Panc1 (cell line): ENCODE measurements around the gene ARFGEF3.

Source experiments
- CTCF ChIP-seq: fragments of 450-650 bp; IDR thresholded peaks from 2 replicates; pipeline ENCODE4 v1.5.1; 2017; ENCODE audit warnings: mild to moderate bottlenecking
- POLR2AphosphoS5 ChIP-seq: IDR thresholded peaks from 2 replicates; pipeline ENCODE4 v1.6.1; 2012; ENCODE audit warnings: mild to moderate bottlenecking, low read depth, low read length, moderate library complexity

DNA sequence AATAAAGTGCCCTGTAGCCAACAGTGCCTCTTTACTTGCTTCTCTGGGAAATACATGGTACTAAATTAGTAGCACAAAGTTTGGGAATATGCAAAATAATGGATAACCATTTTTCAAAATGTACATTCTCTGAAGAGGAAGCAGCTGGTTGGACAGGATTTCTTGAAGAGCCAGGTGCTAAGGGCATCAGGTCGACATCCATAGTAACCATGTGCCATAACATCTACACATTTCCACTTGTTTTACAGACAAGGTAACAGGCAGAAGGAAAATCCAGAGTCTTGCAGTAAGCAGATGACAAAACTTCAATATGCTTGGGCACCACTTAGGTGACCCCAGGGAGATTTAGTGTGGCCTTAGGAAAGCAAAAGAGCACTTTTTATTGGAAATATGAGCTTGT is 179.4 kb downstream of the ARFGEF3 start:
- no peak for TF ChIP-seq POLR2AphosphoS5
- TF ChIP-seq CTCF = no peak
